K562 (cell line): ENCODE measurements around the gene LCP2. TPM values are rescaled to one million over a fixed set of nuclear protein-coding genes. Genes with fewer than 3 reads are reported as not detected.

Source experiments
- ARID4B ChIP-seq: sonication (generic); formaldehyde crosslinking; IDR thresholded peaks from 2 replicates; pipeline ENCODE4 v1.8.0; 2022; ENCODE audit warnings: mild to moderate bottlenecking, missing genetic modification reagents
- BCL6 ChIP-seq: fragments of 250-450 bp; sonication (Bioruptor Pico); IDR thresholded peaks from 2 replicates; pipeline ENCODE4 v1.4.0; 2020
- CBX5 ChIP-seq: IDR thresholded peaks from 2 replicates; pipeline ENCODE4 v1.6.1; 2014; ENCODE audit warnings: low read depth, borderline replicate concordance
- CREB3 ChIP-seq: fragments of 450-650 bp; conservative IDR thresholded peaks from 2 replicates; pipeline ENCODE4 v1.6.1; 2016; ENCODE audit warnings: missing genetic modification characterization, low read depth, mild to moderate bottlenecking, missing compliant biosample characterization, moderate library complexity
- DACH1 ChIP-seq: fragments of 450-650 bp; IDR thresholded peaks from 2 replicates; pipeline ENCODE4 v1.6.1; 2018; ENCODE audit not compliant: partially characterized antibody
- ELF4 ChIP-seq: fragments of 450-650 bp; formaldehyde crosslinking; IDR thresholded peaks from 2 replicates; pipeline ENCODE4 v1.4.0; 2022; ENCODE audit warnings: missing genetic modification characterization
- EP300 ChIP-seq: IDR thresholded peaks from 2 replicates; pipeline ENCODE4 v1.6.1; 2012; ENCODE audit warnings: low read length, improper control_type of control experiment
- HBP1 ChIP-seq: fragments of 450-650 bp; formaldehyde crosslinking; IDR thresholded peaks from 2 replicates; pipeline ENCODE4 v1.4.0; 2022; ENCODE audit warnings: missing genetic modification characterization
- HNRNPUL1 ChIP-seq: fragments of 200-400 bp; formaldehyde crosslinking; IDR thresholded peaks from 2 replicates; pipeline ENCODE4 v1.6.1; 2017; ENCODE audit warnings: low read length
- MCM2 ChIP-seq: fragments of 450-650 bp; IDR thresholded peaks from 2 replicates; pipeline ENCODE4 v1.6.1; 2017; ENCODE audit warnings: low read depth, mild to moderate bottlenecking
- NR3C1 ChIP-seq: sonication (generic); formaldehyde crosslinking; IDR thresholded peaks from 2 replicates; pipeline ENCODE4 v1.8.1; 2022; ENCODE audit warnings: missing genetic modification reagents
- POLR2AphosphoS5 ChIP-seq: IDR thresholded peaks from 2 replicates; pipeline ENCODE4 v1.6.1; 2011; ENCODE audit warnings: mild to moderate bottlenecking, low read depth, low read length, moderate library complexity; ENCODE audit not compliant: control insufficient read depth, insufficient read depth
- STAT6 ChIP-seq: sonication (generic); formaldehyde crosslinking; IDR thresholded peaks from 2 replicates; pipeline ENCODE4 v1.8.1; 2023; ENCODE audit warnings: mild to moderate bottlenecking, missing genetic modification reagents
- ZBED1 ChIP-seq: IDR thresholded peaks from 2 replicates; pipeline ENCODE4 v1.6.1; 2014
- ZNF175 ChIP-seq: fragments of 200-800 bp; sonication (Bioruptor generic); IDR thresholded peaks from 2 replicates; pipeline ENCODE4 v1.6.1; 2016; ENCODE audit warnings: low read depth, mild to moderate bottlenecking, missing genetic modification characterization, missing compliant biosample characterization
- ZZZ3 ChIP-seq: fragments of 450-650 bp; IDR thresholded peaks from 2 replicates; pipeline ENCODE4 v1.6.1; 2016; ENCODE audit warnings: antibody characterized with exemption, mild to moderate bottlenecking, moderate library complexity
- polyA plus RNA-seq, 8 experiments: library from polyadenylated mRNA; depleted of rRNA in 4 of 8; stranded (reverse) in 5 of 8; unstranded in 3 of 8; fragments of >200 nt; fragmentation: Nextera tagmentation in 2 of 8; fragmentation: Illumina TruSeq in 1 of 8; extraction: Ambion mirVana in 2 of 8; extraction: Trizol in 1 of 8; gene quantifications; 2 replicates each; pipeline versions ENCODE4 v1.2.1 to v1.2.3, GENCODE V29; 2011 to 2014; ENCODE audit warnings: inconsistent platforms in 1 of 8, missing spikeins in 1 of 8
- total RNA-seq, 7 experiments: library from RNA; depleted of rRNA in 6 of 7; stranded (reverse); fragments of >200 nt in 6 of 7; fragmentation: Illumina TruSeq in 2 of 7; extraction: Trizol in 2 of 7; gene quantifications; 2 replicates each; pipeline versions ENCODE4 v1.2.1 to v1.2.3, GENCODE V29; 2011 to 2021; ENCODE audit warnings: low replicate concordance in 1 of 7

LCP2 gene
- total and polyA plus RNA-seq, 9 of the 15 experiments (the other 6 are each of a cell fraction or from before 2014, with no cell fraction given): 4.0 to 31.3 (median 14.6) TPM

- TF ChIP-seq CREB3 (tag): no peak
- no peak for TF ChIP-seq MCM2
- TF ChIP-seq ELF4: no peak
- TF ChIP-seq NR3C1 (CRISPR knock-in tag): no peak
- TF ChIP-seq POLR2AphosphoS5: 0 out of 2 replicates have a peak, but pooled peaks have one; percentile 5
- no peak for TF ChIP-seq CBX5
- TF ChIP-seq STAT6 (CRISPR knock-in tag): no peak
- TF ChIP-seq HBP1 (CRISPR knock-in tag): no peak
- no peak for TF ChIP-seq ZBED1
- no peak for TF ChIP-seq EP300
- TF ChIP-seq ZNF175 (CRISPR knock-in tag): no peak
- TF ChIP-seq ZZZ3: no peak
- TF ChIP-seq BCL6 (CRISPR knock-in tag): no peak
- no peak for TF ChIP-seq ARID4B (CRISPR knock-in tag)
- TF ChIP-seq DACH1: no peak
- TF ChIP-seq HNRNPUL1: no peak
Observed at GRCh38 chr5:170296935-170297588, 515 bp downstream of the LCP2 start (continued).
